Measurements from ENCODE around the gene CDC42EP4. TPM values are rescaled to one million over a fixed set of nuclear protein-coding genes. Genes with fewer than 3 reads are reported as not detected.

CDC42EP4 gene
- 10 to 100 TPM; 35.4 to 56.0 TPM for total RNA-seq

GRCh38 chr17:73311781-73312641, at the start of gene CDC42EP4:
Gene CDC42EP4, minus strand, starts transcription at chr17:73312001. Its CDS starts 25,501 bp downstream, at chr17:73286500.
- no peak for TF ChIP-seq CTCF (IDR thresholded peaks at IDR 0.05)
- Histone ChIP-seq H3K9me3 (no peaks in the 10 kb centered on the region), H3K36me3 (no peaks in the 10 kb centered on the region), H3K27me3 (no peaks in the 10 kb centered on the region), H3K27ac (peak within 1 kb of the TSS; percentile 98 to 99), H3K4me3 (peak within 1 kb of the TSS; percentile 91 to 94), H3K4me1 (peaks cover 0 to 44% of the 10 kb centered on the region in 2 donors)
- DNase-seq (ENCODE audit: low spot score) = peak; percentile 97

- no peak for DNase-seq (ENCODE audit: low spot score)
- no peak overlapping the region for H3K4me3 ChIP-seq
- H3K4me1 ChIP-seq = peaks cover 0 to 38% of the 10 kb centered on the region in 2 donors
Observed at GRCh38 chr17:73360961-73361761, 49.4 kb upstream of the CDC42EP4 start.

GRCh38 chr17:73359987-73360410, 48.2 kb upstream of the CDC42EP4 start:
- Histone ChIP-seq H3K27me3 (no peaks in the 10 kb centered on the region), H3K4me3 (no peak overlapping the region), H3K27ac (no peak overlapping the region), H3K4me1 (peaks cover 0 to 29% of the 10 kb centered on the region in 2 donors), H3K9me3 (no peaks in the 10 kb centered on the region), H3K36me3 (no peaks in the 10 kb centered on the region)
- no peak for DNase-seq (ENCODE audit: low spot score)
- no peak for TF ChIP-seq CTCF (IDR thresholded peaks at IDR 0.05)

More at GRCh38 chr17:73360961-73361761, 49.4 kb upstream of the CDC42EP4 start:
- Histone ChIP-seq H3K27ac (no peak overlapping the region), H3K27me3 (no peaks in the 10 kb centered on the region), H3K36me3 (no peaks in the 10 kb centered on the region), H3K9me3 (no peaks in the 10 kb centered on the region)
- TF ChIP-seq CTCF (IDR thresholded peaks at IDR 0.05) = no peak

GRCh38 chr17:73359352-73359751, 47.6 kb upstream of the CDC42EP4 start:
- no peak for TF ChIP-seq CTCF (IDR thresholded peaks at IDR 0.05)
- Histone ChIP-seq H3K4me1 (peaks cover 0 to 28% of the 10 kb centered on the region in 2 donors), H3K36me3 (no peaks in the 10 kb centered on the region), H3K4me3 (no peak overlapping the region), H3K27ac (no peak overlapping the region), H3K27me3 (no peaks in the 10 kb centered on the region), H3K9me3 (no peaks in the 10 kb centered on the region)
- no peak for DNase-seq (ENCODE audit: low spot score)

- Histone ChIP-seq H3K4me3 (no peak overlapping the region), H3K36me3 (no peaks in the 10 kb centered on the region), H3K27ac (no peak overlapping the region), H3K4me1 (peaks cover 0 to 28% of the 10 kb centered on the region in 2 donors), H3K27me3 (no peaks in the 10 kb centered on the region), H3K9me3 (no peaks in the 10 kb centered on the region)
- no peak for DNase-seq (ENCODE audit: low spot score)
- no peak for TF ChIP-seq CTCF (IDR thresholded peaks at IDR 0.05)
Observed at GRCh38 chr17:73358668-73359067, 46.9 kb upstream of the CDC42EP4 start.

Measured in right atrium auricular region (tissue), 2 donors.